LNCAP (cell line): Measurements from ENCODE around the gene ZNF407.

ENCODE experiments used
- CTCF ChIP-seq: fragments of 450-650 bp; IDR thresholded peaks from 2 replicates; pipeline ENCODE4 v1.5.1; 2017; ENCODE audit warnings: mild to moderate bottlenecking

The ZNF407 gene

GRCh38 chr18:75053028-75053629 is 455.5 kb downstream of the ZNF407 start:
- no peak for TF ChIP-seq CTCF

- TF ChIP-seq CTCF: no peak
These were observed 456.4 kb downstream of the ZNF407 start for GRCh38 chr18:75054046-75054445.

- TF ChIP-seq CTCF: no peak
These were observed 456.9 kb downstream of the ZNF407 start for GRCh38 chr18:75054611-75055010.

GRCh38 chr18:75057169-75057960 is 459.7 kb downstream of the ZNF407 start:
- TF ChIP-seq CTCF: no peak

- no peak for TF ChIP-seq CTCF
These were observed 462.5 kb downstream of the ZNF407 start for GRCh38 chr18:75060185-75060584.

- TF ChIP-seq CTCF: no peak
These were observed 464.7 kb downstream of the ZNF407 start for GRCh38 chr18:75062297-75062886.

- no peak for TF ChIP-seq CTCF
These were observed 465.5 kb downstream of the ZNF407 start for GRCh38 chr18:75063196-75063595.
